Loucy (cell line): Measurements from ENCODE around the gene FLYWCH2.

Experiments used
- EZH2phosphoT487 ChIP-seq: fragments of 200-600 bp; IDR thresholded peaks from 2 replicates; pipeline ENCODE4 v1.6.1; 2018; ENCODE audit warnings: antibody characterized with exemption, mild to moderate bottlenecking, moderate library complexity, borderline replicate concordance
- TF ChIP-seq, protein P1 (sequence below): fragments of 200-600 bp; sonication (generic); conservative IDR thresholded peaks from 2 replicates; pipeline ENCODE4 v1.5.1; 2014; ENCODE audit warnings: mild to moderate bottlenecking, antibody characterized with exemption, low read length

GRCh38 chr16:2867661-2867986, 15.4 kb upstream of the FLYWCH2 start:
- TF ChIP-seq, protein P1, sequence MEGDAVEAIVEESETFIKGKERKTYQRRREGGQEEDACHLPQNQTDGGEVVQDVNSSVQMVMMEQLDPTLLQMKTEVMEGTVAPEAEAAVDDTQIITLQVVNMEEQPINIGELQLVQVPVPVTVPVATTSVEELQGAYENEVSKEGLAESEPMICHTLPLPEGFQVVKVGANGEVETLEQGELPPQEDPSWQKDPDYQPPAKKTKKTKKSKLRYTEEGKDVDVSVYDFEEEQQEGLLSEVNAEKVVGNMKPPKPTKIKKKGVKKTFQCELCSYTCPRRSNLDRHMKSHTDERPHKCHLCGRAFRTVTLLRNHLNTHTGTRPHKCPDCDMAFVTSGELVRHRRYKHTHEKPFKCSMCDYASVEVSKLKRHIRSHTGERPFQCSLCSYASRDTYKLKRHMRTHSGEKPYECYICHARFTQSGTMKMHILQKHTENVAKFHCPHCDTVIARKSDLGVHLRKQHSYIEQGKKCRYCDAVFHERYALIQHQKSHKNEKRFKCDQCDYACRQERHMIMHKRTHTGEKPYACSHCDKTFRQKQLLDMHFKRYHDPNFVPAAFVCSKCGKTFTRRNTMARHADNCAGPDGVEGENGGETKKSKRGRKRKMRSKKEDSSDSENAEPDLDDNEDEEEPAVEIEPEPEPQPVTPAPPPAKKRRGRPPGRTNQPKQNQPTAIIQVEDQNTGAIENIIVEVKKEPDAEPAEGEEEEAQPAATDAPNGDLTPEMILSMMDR: no peak
- TF ChIP-seq EZH2phosphoT487: no peak
